ENCODE data around the gene DIP2A.

The DIP2A gene

GRCh38 chr21:46458315-46459023 lies at the start of gene DIP2A:
Gene DIP2A (plus strand): TSS chr21:46458891. CDS start chr21:46459132, 241 bp downstream.
- peak; percentile 91 for DNase-seq

- DNase-seq: no peak
Measured at GRCh38 chr21:46409641-46410406, 48.9 kb upstream of the DIP2A start.

- DNase-seq: no peak
Measured at GRCh38 chr21:46410516-46410915, 48.2 kb upstream of the DIP2A start.

- DNase-seq: no peak
Measured at GRCh38 chr21:46411236-46411635, 47.5 kb upstream of the DIP2A start.

- DNase-seq: no peak
Measured at GRCh38 chr21:46411691-46412090, 47.0 kb upstream of the DIP2A start.

- DNase-seq: no peak
Measured at GRCh38 chr21:46412521-46413364, 45.9 kb upstream of the DIP2A start.

GRCh38 chr21:46413365-46413696 lies 45.4 kb upstream of the DIP2A start:
- DNase-seq: no peak

GRCh38 chr21:46414965-46415275 lies 43.8 kb upstream of the DIP2A start:
- DNase-seq: no peak

GRCh38 chr21:46416551-46416950 lies 42.1 kb upstream of the DIP2A start:
- DNase-seq: no peak

GRCh38 chr21:46418265-46418946 lies 40.3 kb upstream of the DIP2A start:
- no peak for DNase-seq

GRCh38 chr21:46420241-46421190 lies 38.2 kb upstream of the DIP2A start:
- DNase-seq: no peak

- DNase-seq: no peak
Measured at GRCh38 chr21:46421191-46421750, 37.4 kb upstream of the DIP2A start.

- DNase-seq: no peak
Measured at GRCh38 chr21:46421756-46422555, 36.7 kb upstream of the DIP2A start.

- DNase-seq: no peak
Measured at GRCh38 chr21:46422636-46423241, 36.0 kb upstream of the DIP2A start.

- DNase-seq: no peak
Measured at GRCh38 chr21:46423546-46424038, 35.1 kb upstream of the DIP2A start.

GRCh38 chr21:46424039-46424591 lies 34.6 kb upstream of the DIP2A start:
- DNase-seq: no peak

GRCh38 chr21:46424621-46425020 lies 34.1 kb upstream of the DIP2A start:
- peak; percentile 12 for DNase-seq

- DNase-seq: no peak
Measured at GRCh38 chr21:46425041-46425440, 33.6 kb upstream of the DIP2A start.

GRCh38 chr21:46425571-46425970 lies 33.1 kb upstream of the DIP2A start:
- DNase-seq: no peak
